ENCODE results near the gene NUPR2. TPM values are rescaled to one million over a fixed set of nuclear protein-coding genes. Genes with fewer than 3 reads are reported as not detected.
"Not testable (repeated sequence)": the region's sequence is repeated elsewhere in the genome, so short reads cannot be mapped to it uniquely, and the experiment has no call there.

The NUPR2 gene
- total RNA-seq, 1 experiment from 2014 or later, result not detected

DNA sequence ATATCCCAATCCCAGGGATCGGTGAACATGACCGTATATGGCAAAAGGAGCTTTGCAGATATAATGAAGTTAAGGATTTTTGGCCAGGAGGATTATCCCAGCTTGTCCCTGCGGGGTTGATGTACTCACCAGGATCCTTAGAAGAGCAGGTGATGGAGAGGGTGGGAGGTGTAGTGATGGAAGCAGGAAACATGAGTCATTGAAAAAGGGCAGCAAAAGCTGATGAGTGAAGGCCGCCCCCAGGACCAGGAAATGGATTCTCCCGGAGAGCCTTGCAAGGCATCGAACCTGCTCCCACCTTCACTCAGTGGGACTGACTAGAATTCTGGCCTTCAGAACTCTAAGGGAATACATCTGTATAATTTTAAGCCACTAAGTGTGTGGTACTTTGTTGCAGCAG, 5.2 kb upstream of the NUPR2 start:
- DNase-seq, result no peak
- Histone ChIP-seq H3K4me1 (no peaks in the 10 kb centered on the region), H3K36me3 (ENCODE audit: control insufficient read depth, insufficient read depth, low read length) (no peaks in the 10 kb centered on the region), H3K9me3 (no peaks in the 10 kb centered on the region), H3K27me3 (replicated peaks; ENCODE audit: control insufficient read depth, insufficient read depth, low read length) (no peaks in the 10 kb centered on the region), H3K4me3 (ENCODE audit: low read depth, low read length) (no peak overlapping the region)
- H3K36me3 Mint-ChIP-seq (ENCODE audit: insufficient read depth, unreplicated experiment), result no peaks in the 10 kb centered on the region
- no peak overlapping the region for H3K4me3 Mint-ChIP-seq (ENCODE audit: unreplicated experiment)
- ChIA-PET POLR2A (no interaction called here), CTCF (no interaction called here)
- H3K4me1 Mint-ChIP-seq (ENCODE audit: low read depth, unreplicated experiment), result no peaks in the 10 kb centered on the region
- H3K9me3 Mint-ChIP-seq (ENCODE audit: unreplicated experiment), result no peaks in the 10 kb centered on the region
- intact Hi-C loops (cut with micrococcal nuclease; ENCODE audit: unreplicated experiment), result no loop called here
- no TSS peak for BruUV-seq (replicated peaks)
- TF ChIP-seq, protein P1, sequence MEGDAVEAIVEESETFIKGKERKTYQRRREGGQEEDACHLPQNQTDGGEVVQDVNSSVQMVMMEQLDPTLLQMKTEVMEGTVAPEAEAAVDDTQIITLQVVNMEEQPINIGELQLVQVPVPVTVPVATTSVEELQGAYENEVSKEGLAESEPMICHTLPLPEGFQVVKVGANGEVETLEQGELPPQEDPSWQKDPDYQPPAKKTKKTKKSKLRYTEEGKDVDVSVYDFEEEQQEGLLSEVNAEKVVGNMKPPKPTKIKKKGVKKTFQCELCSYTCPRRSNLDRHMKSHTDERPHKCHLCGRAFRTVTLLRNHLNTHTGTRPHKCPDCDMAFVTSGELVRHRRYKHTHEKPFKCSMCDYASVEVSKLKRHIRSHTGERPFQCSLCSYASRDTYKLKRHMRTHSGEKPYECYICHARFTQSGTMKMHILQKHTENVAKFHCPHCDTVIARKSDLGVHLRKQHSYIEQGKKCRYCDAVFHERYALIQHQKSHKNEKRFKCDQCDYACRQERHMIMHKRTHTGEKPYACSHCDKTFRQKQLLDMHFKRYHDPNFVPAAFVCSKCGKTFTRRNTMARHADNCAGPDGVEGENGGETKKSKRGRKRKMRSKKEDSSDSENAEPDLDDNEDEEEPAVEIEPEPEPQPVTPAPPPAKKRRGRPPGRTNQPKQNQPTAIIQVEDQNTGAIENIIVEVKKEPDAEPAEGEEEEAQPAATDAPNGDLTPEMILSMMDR (IDR thresholded peaks at IDR 0.05; ENCODE audit: insufficient read depth in 1 of 2, low read depth in 1 of 2, low read length in 1 of 2, severe bottlenecking in 1 of 2, unreplicated experiment in 1 of 2), result no peak
- no peak overlapping the region for H3K27ac Mint-ChIP-seq (ENCODE audit: unreplicated experiment)
- no peaks in the 10 kb centered on the region for H3K27me3 Mint-ChIP-seq (ENCODE audit: insufficient read depth, unreplicated experiment)

- POLR2A ChIA-PET; intact Hi-C loops (cut with micrococcal nuclease; ENCODE audit: unreplicated experiment); CTCF ChIA-PET; DNase-seq; H3K9me3 Mint-ChIP-seq (ENCODE audit: unreplicated experiment); H3K4me1 Mint-ChIP-seq (ENCODE audit: low read depth, unreplicated experiment); BruUV-seq (replicated peaks); H3K27me3 Mint-ChIP-seq (ENCODE audit: insufficient read depth, unreplicated experiment); H3K4me3 ChIP-seq (ENCODE audit: low read depth, low read length); H3K27ac Mint-ChIP-seq (ENCODE audit: unreplicated experiment); H3K27me3 ChIP-seq (replicated peaks; ENCODE audit: control insufficient read depth, insufficient read depth, low read length); H3K36me3 ChIP-seq (ENCODE audit: control insufficient read depth, insufficient read depth, low read length); H3K36me3 Mint-ChIP-seq (ENCODE audit: insufficient read depth, unreplicated experiment); H3K4me3 Mint-ChIP-seq (ENCODE audit: unreplicated experiment); H3K9me3 ChIP-seq: not testable (repeated sequence)
- H3K4me1 ChIP-seq, result peaks cover 18% of the 10 kb centered on the region
Measured at GRCh38 chr7:56112244-56112643, 4.0 kb downstream of the NUPR2 start.

- Histone ChIP-seq H3K9me3 (no peaks in the 10 kb centered on the region), H3K4me1 (peaks cover 18% of the 10 kb centered on the region), H3K36me3 (ENCODE audit: control insufficient read depth, insufficient read depth, low read length) (no peaks in the 10 kb centered on the region), H3K27me3 (replicated peaks; ENCODE audit: control insufficient read depth, insufficient read depth, low read length) (no peaks in the 10 kb centered on the region), H3K4me3 (ENCODE audit: low read depth, low read length) (no peak overlapping the region)
- TF ChIP-seq, protein P1 (IDR thresholded peaks at IDR 0.05; ENCODE audit: insufficient read depth in 1 of 2, low read depth in 1 of 2, low read length in 1 of 2, severe bottlenecking in 1 of 2, unreplicated experiment in 1 of 2), result no peak
- Mint-ChIP-seq H3K27me3 (ENCODE audit: insufficient read depth, unreplicated experiment) (no peaks in the 10 kb centered on the region), H3K4me1 (ENCODE audit: low read depth, unreplicated experiment) (peaks cover 16% of the 10 kb centered on the region), H3K36me3 (ENCODE audit: insufficient read depth, unreplicated experiment) (peaks cover 12% of the 10 kb centered on the region), H3K27ac (ENCODE audit: unreplicated experiment) (no peak overlapping the region), H3K9me3 (ENCODE audit: unreplicated experiment) (no peaks in the 10 kb centered on the region), H3K4me3 (ENCODE audit: unreplicated experiment) (no peak overlapping the region)
- intact Hi-C loops (cut with micrococcal nuclease; ENCODE audit: unreplicated experiment), result no loop called here
- ChIA-PET POLR2A (no interaction called here), CTCF (no interaction called here)
- no TSS peak for BruUV-seq (replicated peaks)
- no peak for DNase-seq
Measured at GRCh38 chr7:56110611-56111010, 5.6 kb downstream of the NUPR2 start.

DNA sequence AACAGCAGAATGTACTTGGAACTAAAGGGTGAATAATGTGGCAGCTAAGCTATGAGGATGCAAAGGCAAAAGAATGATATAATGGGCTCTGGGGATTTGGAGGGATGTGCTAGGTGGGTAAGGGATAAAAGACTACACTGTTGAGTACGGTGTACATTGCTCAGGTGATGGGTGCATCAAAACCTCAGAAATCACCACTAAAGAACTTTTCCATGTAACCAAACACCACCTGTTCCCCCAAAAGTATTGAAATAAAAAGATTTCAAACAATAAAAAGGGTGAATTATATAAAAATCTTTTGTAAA, 8.3 kb downstream of the NUPR2 start:
- Histone ChIP-seq H3K27me3 (replicated peaks; ENCODE audit: control insufficient read depth, insufficient read depth, low read length) (no peaks in the 10 kb centered on the region), H3K4me1 (no peaks in the 10 kb centered on the region), H3K9me3 (no peaks in the 10 kb centered on the region), H3K36me3 (ENCODE audit: control insufficient read depth, insufficient read depth, low read length) (peaks cover 3% of the 10 kb centered on the region), H3K4me3 (ENCODE audit: low read depth, low read length) (no peak overlapping the region)
- intact Hi-C loops (cut with micrococcal nuclease; ENCODE audit: unreplicated experiment), result no loop called here
- DNase-seq, result no peak
- ChIA-PET POLR2A (no interaction called here), CTCF (no interaction called here)
- peaks cover 9% of the 10 kb centered on the region for H3K4me1 Mint-ChIP-seq (ENCODE audit: low read depth, unreplicated experiment)
- no peak overlapping the region for H3K27ac Mint-ChIP-seq (ENCODE audit: unreplicated experiment)
- BruUV-seq (replicated peaks), result no TSS peak
- TF ChIP-seq, protein P1 (IDR thresholded peaks at IDR 0.05; ENCODE audit: insufficient read depth in 1 of 2, low read depth in 1 of 2, low read length in 1 of 2, severe bottlenecking in 1 of 2, unreplicated experiment in 1 of 2), result no peak
- no peak overlapping the region for H3K4me3 Mint-ChIP-seq (ENCODE audit: unreplicated experiment)
- peaks cover 36% of the 10 kb centered on the region for H3K36me3 Mint-ChIP-seq (ENCODE audit: insufficient read depth, unreplicated experiment)
- H3K27me3 Mint-ChIP-seq (ENCODE audit: insufficient read depth, unreplicated experiment), result no peaks in the 10 kb centered on the region
- H3K9me3 Mint-ChIP-seq (ENCODE audit: unreplicated experiment), result no peaks in the 10 kb centered on the region

Measured in Caco-2 (cell line).